NCI-H2171 (cell line): ENCODE results near the gene NEK9.

Experiments
- DNase-seq: peaks from one replicate; lab custom pipeline; 2025; lab: John Stamatoyannopoulos, UW

Gene NEK9

DNA sequence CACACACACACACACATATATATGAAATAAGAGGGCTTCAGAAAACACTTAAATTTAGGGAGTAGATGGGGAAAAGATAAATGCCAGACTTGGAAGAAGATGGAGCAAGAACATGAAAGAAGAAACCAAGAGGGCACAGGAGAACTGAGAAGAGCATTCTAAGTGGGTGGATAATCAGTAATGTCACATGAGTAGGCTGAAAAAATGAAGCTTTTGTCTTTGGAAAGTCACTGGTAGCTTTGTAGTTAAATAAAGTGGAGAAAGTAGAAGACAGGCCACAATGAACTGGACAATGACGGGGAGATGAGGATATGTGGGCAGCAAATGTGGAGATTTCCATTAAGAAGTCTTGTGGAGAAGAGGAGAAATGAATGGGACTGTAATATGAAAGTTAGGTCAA is 59.6 kb downstream of the NEK9 start:
- no peak for DNase-seq

DNA sequence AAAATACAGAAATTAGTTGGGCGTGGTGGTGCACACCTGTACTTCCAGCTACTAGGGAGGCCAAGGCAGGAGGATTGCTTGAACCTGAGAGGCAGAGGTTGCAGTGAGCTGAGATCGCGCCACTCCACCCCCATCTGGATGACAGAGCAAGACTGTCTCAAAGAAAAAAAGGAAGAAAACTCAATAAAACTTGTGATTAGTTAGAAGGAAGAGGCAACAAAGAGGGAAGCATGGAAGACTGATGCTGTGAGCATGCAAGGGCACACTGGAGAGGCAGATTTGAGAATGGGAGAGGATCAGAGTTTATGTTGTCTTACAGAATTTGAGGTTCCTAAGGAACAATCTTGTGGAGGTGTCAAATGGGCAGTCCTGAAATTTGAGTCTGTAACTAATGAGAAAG is 60.2 kb downstream of the NEK9 start:
- no peak for DNase-seq

DNA sequence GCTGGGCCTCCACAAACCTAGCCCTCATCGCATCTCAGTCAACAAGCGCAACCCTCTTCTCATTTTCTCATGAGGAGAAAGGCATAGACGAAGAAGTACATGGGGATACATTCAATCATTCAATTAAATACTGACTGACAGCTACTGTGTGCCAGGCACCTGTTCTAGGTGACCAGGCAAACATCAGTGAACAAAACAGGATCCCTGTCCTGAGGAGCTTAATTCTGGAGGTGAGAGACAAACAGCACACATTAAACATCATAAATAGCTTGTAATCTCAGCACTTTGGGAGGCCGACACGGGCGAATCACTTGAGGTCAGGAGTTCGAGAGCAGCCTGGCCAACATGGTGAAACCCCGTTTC is 62.7 kb downstream of the NEK9 start:
- DNase-seq, result no peak

DNA sequence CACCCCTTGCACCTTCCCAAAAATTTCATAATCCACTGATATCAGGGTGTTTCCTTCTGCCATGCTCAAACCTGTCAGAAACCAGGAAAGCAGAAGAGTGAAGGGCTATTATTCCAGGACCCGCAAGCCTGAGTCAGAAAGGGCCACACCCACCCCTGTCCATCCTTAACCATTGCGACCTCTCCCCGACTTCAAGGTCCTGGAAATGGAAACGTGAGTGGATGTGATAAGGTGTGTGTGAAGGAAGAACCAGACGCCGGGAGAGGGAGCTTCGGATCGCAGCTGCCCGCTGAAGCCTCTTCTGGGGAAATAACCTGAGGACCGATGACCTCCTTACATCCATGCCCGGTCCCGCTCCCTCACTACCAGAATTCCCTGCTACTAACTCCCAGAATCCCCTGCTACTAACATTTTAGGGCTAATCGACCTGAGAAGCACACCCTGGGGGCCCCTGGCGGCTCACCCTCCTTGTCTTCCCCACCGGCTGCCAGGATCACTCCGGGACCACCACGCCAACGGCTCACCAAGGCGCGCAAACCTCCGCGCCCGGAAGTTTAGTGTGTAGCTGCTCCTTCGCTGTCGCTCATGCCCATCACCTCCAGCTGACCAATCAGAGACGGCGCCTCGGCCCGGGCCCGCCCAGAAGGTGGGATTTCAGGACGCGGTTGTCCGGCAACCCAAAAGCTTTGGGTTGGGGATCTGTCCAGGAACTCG is 63.2 kb downstream of the NEK9 start, which contains the start of gene ACYP1:
TSS of gene ACYP1 (minus strand) at position 534 of the 714 bp plus-strand sequence. CDS start at position 63, 471 bp downstream.
- DNase-seq, result peak; percentile 95

DNA sequence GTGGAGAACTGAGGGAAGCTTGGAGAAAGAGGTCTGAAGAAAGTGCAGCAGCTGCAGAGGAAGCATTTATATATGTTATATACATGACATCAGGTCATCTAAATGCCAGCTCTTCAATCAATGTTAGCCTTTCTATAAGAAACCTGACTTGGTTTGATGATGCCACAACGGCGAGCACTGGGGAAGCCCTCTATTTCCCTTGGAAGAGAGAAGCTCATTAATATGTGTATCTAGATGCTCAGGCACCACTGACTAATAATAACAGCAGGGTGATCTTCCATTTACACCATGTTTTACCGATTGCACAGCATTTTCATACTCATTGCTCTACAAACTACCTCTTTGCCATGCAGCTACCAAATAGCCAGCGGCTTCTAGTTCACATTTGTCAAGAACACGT is 63.8 kb downstream of the NEK9 start:
- no peak for DNase-seq

DNA sequence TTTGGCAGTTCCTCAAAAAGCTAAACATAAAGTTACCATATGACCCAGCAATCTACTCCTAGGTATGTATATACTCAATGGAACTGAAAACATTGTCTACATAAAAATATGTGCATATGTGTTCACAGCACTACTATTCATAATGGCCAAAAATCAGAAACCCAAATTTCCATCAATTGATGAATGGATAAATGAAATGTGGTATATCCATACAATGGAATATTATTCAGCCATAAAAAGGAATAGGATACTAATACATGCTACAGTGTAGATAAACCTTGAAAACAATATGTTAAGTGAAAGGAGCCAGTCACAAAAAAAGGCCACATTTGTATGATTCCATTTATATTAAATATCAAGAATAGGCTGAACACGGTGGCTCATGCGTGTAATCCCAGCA is 66.4 kb downstream of the NEK9 start:
- no peak for DNase-seq

DNA sequence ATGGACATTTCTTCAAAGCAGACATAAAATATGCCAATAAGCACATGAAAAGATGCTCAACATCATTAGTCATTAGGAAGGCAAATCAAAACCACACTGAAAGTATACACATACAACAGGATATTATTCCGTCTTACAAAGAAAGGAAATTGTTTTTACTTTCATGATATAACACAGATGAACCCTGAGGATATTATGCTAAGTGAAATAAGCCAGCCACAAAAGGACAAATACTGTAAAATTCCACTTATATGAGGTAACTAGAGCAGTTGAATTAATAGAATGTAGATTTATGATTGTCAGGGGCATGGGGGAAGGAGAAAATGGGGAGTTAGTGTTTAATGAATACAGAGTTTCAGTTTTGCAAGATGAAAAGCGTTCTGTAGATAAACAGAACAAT is 67.2 kb downstream of the NEK9 start:
- no peak for DNase-seq

DNA sequence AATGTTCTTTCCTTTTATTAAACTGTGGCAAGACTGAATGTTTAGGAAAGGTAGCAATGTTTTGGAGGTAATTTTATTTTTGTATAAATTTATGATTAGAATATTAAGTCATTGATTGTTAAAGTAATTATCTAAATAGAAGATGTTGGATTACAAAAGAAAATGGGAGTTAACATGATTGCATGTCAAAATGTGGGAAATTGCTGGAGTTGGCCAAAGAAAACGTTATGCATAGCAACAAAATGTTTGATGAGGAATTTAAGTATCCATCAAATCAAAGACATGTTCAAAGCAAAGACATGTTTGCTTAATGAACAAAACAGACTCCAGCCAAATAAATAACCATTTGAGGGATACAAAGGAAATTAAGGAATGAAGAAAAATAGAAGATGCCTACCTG is 72.4 kb downstream of the NEK9 start:
- DNase-seq, result no peak

DNA sequence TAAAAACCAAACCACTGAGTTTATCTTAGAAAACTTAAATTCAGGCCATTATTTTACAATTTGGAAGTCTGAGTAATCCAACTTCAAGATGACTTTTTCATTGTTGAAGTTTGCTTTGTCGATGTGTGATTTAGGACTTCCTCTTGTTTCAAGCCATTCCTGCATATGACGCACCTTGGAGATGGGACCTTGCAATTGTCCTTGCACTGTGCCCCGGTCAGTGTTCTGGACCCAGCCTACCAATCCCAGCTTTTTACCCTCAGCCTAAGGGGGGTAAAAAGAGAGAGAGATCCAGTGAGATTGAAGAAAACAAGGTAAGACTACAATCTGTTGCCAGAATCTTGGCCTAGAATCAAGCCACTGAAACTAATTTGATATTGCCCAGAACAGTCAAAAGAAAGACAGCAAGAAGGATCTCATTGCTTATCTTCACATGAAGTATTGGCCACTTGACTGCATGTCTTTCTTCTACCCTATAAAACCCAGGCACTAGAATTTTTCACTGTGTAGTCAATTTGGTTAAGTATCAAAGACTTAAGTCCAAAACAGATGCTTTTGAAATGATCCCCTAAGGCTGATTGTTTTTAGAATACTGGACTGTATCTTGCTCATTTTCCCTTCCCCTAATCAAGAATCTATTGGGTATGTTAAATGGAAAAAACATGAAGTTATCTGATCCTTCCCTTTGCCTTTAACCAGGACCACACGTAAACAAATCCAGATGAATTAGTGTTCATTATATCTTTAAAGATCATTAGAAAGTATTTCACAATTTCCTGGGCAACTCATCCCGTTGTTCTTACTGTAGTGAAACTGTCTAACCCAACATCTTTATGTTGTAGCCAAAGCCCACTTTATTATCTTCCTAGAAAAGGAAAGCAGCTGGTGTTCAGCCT is 73.2 kb downstream of the NEK9 start:
- DNase-seq, result no peak

DNA sequence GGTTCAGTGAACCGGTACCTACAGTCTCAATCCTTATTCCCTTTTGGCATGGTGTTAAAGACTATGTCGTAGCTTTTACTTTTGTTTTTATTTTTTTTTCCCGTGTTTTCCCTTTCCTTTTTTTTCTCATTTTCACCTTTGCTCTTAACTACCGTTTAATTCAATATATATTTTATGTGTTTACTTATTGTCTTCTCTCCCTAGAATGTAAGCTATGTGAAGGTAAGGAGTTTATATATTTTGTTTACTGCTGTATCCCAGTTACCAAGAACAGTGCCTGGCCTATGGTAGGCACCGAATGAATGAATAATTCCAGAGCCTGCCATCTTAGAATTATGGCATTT is 75.3 kb downstream of the NEK9 start:
- no peak for DNase-seq

DNA sequence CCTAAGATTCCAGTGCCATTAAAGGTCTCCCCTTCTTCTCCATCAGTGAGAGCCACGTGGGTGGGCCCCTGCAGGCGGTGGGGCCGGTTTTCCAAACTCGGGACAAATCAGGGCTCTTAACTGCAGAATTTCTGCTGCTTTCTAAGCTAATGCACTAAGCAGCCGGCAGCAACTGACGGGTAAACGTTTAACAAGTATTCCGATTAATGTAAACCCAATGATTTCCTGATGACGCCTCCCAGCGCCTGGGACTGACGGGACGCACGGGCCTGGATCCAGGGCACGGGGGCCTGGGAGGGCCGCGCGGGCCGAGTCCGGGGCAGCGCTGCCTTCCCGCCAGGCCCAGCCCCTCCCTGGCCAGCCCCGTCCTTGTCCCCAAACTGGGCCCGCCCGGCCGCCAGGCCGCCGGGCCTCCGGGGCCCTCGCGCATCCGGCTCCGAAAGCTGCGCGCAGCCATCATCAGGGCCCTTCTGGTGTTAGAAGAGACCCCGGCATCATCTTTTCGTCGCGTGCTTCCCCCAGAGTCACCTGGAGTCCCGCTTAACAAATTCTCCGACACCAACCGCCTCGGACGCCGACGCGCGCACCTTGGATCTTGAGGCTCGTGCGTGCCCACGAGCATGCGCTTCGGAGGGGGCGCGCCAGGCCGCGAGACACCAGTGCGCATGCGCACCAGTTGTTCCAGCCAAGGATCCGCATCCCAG is 75.8 kb downstream of the NEK9 start, which contains the start of gene MLH3:
TSS of gene MLH3 (minus strand) at position 616 of the 704 bp plus-strand sequence. CDS start 1,812 bp downstream, outside the sequence.
- DNase-seq, result peak; percentile 91

DNA sequence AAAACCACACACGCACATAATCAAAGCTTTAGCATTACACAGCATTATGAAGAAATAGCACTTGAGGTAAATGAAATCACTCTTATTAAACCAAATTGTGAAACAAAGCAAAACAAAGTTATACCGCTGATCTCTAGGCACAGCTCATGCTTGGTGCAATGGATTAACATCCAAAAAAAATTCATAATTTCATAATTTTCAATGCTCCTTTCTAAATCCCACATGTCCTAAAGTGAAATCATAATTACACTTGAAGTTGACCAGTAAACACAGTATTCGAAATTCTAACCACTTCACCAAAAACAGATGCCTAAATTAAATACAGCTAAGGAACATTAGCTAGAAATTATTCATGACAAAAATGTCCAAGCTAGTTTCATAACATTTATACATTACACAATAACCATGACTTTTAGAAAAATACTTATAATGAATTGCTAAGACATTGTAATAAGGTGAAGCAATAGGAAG is 77.1 kb downstream of the NEK9 start:
- DNase-seq, result no peak

DNA sequence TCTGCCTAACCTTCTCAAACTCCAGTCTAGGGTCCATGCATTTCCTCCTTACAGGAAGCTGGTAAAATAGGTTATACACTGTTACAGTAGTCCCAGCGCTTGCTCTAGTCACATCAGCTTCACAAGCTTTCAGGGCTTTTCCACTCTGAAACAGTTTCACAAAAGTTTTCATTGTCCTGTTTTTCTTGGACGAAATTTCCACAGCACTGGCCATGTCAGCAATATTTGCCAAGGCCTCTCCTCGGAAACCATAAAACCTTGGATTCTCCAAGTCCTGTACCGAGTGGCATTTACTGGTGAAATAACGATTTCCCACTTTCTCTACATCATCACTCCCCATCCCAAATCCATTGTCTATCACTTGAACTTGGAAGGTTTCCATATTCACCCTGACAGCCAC is 77.7 kb downstream of the NEK9 start:
- DNase-seq, result no peak

DNA sequence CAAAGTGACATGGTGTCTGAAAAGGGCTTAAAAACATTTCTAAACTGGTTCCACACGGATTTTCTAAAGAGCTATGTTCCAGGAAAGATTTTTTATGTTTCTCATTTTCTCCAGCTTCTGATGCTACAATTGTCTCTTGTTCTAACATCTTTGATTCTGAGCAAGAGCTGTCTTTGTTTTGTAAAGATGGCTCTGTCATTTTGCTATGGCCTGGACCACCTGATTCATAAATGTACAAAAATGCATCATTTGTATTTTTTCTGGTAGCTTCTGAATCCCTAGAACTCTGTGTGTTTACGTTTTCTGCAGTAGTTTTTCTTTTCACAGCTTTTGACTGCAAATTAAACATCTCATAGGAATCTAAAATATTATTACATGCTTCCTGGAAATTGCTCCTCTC is 78.7 kb downstream of the NEK9 start:
- no peak for DNase-seq

DNA sequence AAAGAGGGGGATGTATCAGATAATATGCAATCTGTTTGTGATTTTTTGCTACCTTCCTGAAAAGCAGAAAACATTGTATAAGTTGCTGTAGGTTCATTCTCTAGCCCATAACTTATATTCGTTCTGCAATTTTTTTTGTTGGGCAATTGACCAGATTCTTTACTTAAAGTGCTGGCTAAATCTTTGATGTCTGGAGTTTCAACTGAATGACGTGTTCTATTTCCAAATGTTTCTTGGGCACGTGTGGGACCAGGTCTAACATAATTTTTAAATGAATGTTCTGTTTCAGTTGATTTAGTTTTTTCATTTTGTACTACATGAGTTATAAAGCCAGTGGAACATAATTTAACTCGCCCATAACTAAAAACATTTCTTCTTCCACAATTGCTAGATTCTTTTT is 79.3 kb downstream of the NEK9 start:
- DNase-seq, result no peak

DNA sequence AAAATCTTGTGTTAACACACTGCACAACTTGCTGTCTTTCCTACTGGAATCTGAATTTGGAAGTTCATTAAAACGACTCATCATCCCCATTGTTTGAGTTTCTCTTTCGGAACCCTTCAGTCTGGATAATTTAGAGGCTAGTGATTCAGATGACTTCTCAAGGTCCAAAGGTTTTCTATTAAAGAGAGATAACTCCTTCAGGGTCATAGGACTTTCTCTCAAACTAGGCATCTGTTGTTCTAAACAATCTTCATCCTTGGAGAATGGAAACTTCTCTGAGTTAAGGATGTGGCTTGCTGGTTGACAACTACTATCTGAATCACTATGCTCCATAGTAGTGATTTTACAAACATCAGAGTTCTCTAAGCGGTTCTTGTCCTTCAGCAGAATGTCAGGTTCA is 79.9 kb downstream of the NEK9 start:
- no peak for DNase-seq

DNA sequence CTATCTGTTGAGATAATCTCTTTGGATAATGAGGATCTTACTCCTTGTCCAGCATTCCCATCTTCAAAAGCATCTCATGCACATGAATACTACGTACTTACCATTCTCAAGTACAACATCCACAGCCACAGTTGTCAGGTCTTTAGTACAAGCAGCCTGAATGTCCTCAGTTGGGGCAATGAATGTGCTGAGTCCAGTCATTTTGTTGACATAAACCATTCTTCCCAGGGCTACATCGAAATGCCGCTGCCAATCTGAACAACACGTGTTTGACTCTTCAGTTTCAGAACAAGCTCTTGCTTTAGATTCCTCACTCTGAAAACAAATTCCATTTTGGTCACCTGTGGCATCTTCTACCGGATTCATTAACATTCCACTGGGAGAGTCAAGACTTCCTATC is 80.6 kb downstream of the NEK9 start:
- no peak for DNase-seq

DNA sequence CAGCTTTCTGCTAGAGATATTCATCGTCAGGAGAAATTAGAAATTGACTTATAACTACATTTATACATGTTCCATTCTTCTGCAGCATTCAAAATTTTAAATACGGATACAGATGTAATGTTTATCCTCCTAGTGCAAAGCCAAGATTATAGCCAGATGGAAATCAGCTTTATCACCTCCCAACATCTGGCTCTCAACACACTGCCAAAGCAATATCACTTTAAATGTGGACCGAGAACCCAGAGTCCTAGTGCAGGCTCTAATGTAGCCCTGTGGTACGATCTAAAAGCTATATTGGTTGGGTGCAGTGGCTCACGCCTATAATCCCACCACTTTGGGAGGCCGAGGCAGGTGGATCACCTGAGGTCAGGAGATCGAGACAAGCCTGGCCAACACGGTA is 82.1 kb downstream of the NEK9 start:
- no peak for DNase-seq

DNA sequence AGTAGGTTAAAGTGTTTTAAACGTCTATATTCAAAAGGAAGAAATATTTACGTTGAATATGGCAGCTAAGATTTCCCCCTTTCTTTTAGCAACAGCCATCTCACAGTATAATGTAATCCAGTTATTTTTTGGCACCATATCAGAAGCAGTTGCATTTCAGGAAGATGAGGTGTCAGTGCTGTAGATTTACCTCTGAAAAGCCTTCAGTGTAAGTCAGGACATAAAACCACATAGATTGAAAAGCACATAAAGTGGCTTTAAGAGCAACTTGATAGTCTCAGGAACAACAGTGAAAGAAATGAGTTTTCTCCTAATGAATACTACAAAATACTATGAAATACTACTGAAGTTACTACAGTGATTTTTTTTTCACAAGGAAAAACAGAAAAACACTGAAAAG is 82.5 kb downstream of the NEK9 start:
- DNase-seq, result peak; percentile 7

DNA sequence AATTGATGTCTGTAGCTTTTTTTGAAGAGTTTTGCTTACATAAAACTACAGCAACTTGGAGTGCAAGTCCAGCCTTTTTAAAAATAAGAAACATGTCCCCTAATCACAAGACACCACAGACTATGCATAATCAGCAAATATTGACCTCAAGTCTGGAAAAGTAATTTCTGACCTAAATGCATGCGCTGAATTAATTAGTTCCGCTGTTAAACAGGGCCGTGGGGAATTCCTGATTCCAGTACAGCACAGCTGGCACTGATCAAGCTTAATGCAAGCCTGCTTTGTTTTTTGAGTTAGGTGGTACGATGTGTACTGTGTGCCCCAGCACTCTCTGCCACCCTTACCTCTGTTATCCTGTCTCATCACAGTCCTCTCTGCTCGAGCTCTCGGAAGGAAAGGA is 84.8 kb downstream of the NEK9 start:
- no peak for DNase-seq

DNA sequence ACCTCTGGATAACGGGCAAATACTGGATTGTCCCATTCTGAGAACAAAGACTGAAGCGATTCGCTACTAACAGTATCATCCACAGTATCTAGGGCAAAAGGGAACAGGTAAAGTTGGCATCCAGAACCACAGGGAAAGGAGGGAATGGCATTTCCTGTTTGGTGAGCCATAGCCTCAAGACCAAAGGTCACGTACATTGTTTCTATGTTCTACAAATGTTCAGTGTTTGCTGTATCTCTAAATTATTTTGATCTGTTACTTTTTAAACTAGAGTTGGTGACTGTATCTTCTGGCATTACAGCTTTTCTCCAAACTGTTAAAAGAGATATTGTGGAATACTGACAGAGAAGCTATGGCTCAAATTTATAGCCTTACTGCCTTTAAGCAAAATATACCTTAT is 85.2 kb downstream of the NEK9 start:
- no peak for DNase-seq

DNA sequence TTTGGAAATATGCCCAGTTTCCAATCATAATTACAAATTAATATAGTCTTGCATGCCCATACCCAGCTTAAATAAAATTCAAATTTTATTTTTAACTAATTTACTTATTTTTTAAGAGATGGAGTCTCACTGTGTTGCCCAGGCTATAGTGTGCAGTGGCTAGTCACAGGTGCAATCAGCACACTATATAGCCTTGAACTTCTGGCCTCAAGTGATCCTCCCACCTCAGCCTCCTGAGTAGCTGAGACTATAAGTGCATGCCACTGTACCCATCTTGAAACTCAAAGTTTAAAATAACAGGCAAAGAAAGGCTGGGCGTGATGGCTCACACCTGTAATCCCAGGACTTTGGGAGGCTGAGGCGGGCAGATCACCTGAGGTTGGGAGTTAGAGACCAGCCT is 85.9 kb downstream of the NEK9 start:
- DNase-seq, result no peak

DNA sequence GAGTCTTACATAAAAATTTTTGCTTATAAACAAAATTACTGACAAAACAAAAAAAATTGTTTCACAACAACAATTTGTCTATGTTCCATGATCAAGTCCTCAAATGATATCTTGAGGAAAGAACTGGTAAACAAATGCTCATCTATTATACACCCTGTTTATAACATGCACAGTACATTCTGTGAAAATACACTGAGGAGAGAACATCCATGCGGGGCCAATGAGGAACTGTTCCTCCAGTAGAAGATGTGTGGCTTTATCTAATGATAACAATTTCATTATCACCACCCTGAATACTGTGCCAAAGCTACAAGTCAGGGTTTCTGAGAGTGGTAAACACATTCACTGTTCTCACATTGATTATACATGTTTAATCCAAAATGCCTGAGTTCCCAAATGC is 86.3 kb downstream of the NEK9 start:
- DNase-seq, result no peak
